ENCODE measurements around the gene NLGN2.

- TF ChIP-seq, protein P1, sequence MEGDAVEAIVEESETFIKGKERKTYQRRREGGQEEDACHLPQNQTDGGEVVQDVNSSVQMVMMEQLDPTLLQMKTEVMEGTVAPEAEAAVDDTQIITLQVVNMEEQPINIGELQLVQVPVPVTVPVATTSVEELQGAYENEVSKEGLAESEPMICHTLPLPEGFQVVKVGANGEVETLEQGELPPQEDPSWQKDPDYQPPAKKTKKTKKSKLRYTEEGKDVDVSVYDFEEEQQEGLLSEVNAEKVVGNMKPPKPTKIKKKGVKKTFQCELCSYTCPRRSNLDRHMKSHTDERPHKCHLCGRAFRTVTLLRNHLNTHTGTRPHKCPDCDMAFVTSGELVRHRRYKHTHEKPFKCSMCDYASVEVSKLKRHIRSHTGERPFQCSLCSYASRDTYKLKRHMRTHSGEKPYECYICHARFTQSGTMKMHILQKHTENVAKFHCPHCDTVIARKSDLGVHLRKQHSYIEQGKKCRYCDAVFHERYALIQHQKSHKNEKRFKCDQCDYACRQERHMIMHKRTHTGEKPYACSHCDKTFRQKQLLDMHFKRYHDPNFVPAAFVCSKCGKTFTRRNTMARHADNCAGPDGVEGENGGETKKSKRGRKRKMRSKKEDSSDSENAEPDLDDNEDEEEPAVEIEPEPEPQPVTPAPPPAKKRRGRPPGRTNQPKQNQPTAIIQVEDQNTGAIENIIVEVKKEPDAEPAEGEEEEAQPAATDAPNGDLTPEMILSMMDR (conservative IDR thresholded peaks at IDR 0.05; ENCODE audit: low read depth in 2 of 2) = no peak
- no peak for TF ChIP-seq EZH2 (IDR thresholded peaks at IDR 0.05; ENCODE audit: low read depth, unreplicated experiment)
These were observed 36.1 kb downstream of the NLGN2 start for GRCh38 chr17:7443499-7444485.

Measured in GM23338 (cell line).